DND-41 (cell line): ENCODE measurements around the gene PAPPA2.

Experiments
- ATAC-seq: fragments of 200-7000 bp; cut with Tn5 transposase; 3 replicates; pipeline ENCODE4 v1.9.1; 2021; ENCODE audit warnings: low read depth; ENCODE audit not compliant: insufficient read depth
- DNase-seq: peaks from one replicate; pipeline ENCODE4 v3.0.0-alpha.2; 2020
- H2AFZ ChIP-seq: 2 replicates; pipeline ENCODE4 v1.6.0; 2012; ENCODE audit warnings: low read depth, low read length
- H3K27ac ChIP-seq: 2 replicates; pipeline ENCODE4 v1.5.1; 2012; ENCODE audit warnings: low read length, inconsistent platforms
- H3K27me3 ChIP-seq: fragments of 200-600 bp; sonication (generic); 2 replicates; pipeline ENCODE4 v1.6.0; 2012; ENCODE audit warnings: low read length, mild to moderate bottlenecking, inconsistent platforms; ENCODE audit not compliant: insufficient read depth, poor library complexity
- H3K36me3 ChIP-seq: 2 replicates; pipeline ENCODE4 v1.5.1; 2012; ENCODE audit warnings: low read length, inconsistent platforms; ENCODE audit not compliant: insufficient read depth
- H3K4me1 ChIP-seq: 2 replicates; pipeline ENCODE4 v1.5.1; 2012; ENCODE audit warnings: mild to moderate bottlenecking, low read length; ENCODE audit not compliant: insufficient read depth
- H3K4me2 ChIP-seq: 2 replicates; pipeline ENCODE4 v1.6.0; 2012; ENCODE audit warnings: mild to moderate bottlenecking, moderate library complexity, low read length, inconsistent platforms; ENCODE audit not compliant: insufficient read depth
- H3K4me3 ChIP-seq, 2 experiments: fragments of 200-600 bp in 1 of 2; shearing (Covaris generic) in 1 of 2; 2 replicates each; pipeline ENCODE4 v1.5.1; 2012 to 2016; ENCODE audit warnings: inconsistent platforms in 2 of 2, low read length in 2 of 2, mild to moderate bottlenecking in 2 of 2, low read depth in 1 of 2, moderate library complexity in 1 of 2
- H3K79me2 ChIP-seq: 2 replicates; pipeline ENCODE4 v1.6.0; 2012; ENCODE audit warnings: low read length, inconsistent platforms; ENCODE audit not compliant: insufficient read depth
- H3K9ac ChIP-seq: 2 replicates; pipeline ENCODE4 v1.6.0; 2012; ENCODE audit warnings: low read depth, mild to moderate bottlenecking, inconsistent platforms, low read length, moderate library complexity
- H3K9me3 ChIP-seq: 2 replicates; pipeline ENCODE4 v1.5.1; 2012; ENCODE audit warnings: low read length, moderate library complexity, mild to moderate bottlenecking, inconsistent platforms; ENCODE audit not compliant: insufficient read depth, severe bottlenecking
- H4K20me1 ChIP-seq: 2 replicates; pipeline ENCODE4 v1.6.0; 2012; ENCODE audit warnings: low read length; ENCODE audit not compliant: insufficient read depth
- CTCF ChIP-seq: IDR thresholded peaks from 2 replicates; pipeline ENCODE4 v1.5.1; 2012; ENCODE audit warnings: borderline replicate concordance, low read length, moderate library complexity, mild to moderate bottlenecking; ENCODE audit not compliant: poor library complexity, severe bottlenecking; ENCODE audit errors: extremely low read depth
- EZH2 ChIP-seq: IDR thresholded peaks from 3 replicates; pipeline ENCODE4 v1.6.1; 2012; ENCODE audit warnings: borderline replicate concordance, low read depth, mild to moderate bottlenecking, moderate library complexity, low read length, inconsistent platforms; ENCODE audit not compliant: severe bottlenecking

PAPPA2 gene

GRCh38 chr1:176529395-176530090, 66.6 kb downstream of the PAPPA2 start:
- TF ChIP-seq CTCF (no peak), EZH2 (no peak)
- Histone ChIP-seq H3K27me3 (no peaks in the 10 kb centered on the region), H3K9ac (no peak overlapping the region), H3K4me1 (no peaks in the 10 kb centered on the region), H3K36me3 (no peaks in the 10 kb centered on the region), H3K4me3 (no peak overlapping the region), H4K20me1 (no peaks in the 10 kb centered on the region), H3K4me2 (no peak overlapping the region), H3K27ac (no peak overlapping the region), H3K79me2 (no peaks in the 10 kb centered on the region), H2AFZ (no peak overlapping the region), H3K9me3 (no peaks in the 10 kb centered on the region)
- ATAC-seq, result no peak
- no peak for DNase-seq

GRCh38 chr1:176531036-176531435, 68.1 kb downstream of the PAPPA2 start:
- H2AFZ ChIP-seq, result no peak overlapping the region
- DNase-seq (no peak), ATAC-seq (no peak)
- H3K36me3 ChIP-seq, result no peaks in the 10 kb centered on the region
- H3K27ac ChIP-seq, result no peak overlapping the region
- H3K9me3 ChIP-seq, result no peaks in the 10 kb centered on the region
- H3K27me3 ChIP-seq, result no peaks in the 10 kb centered on the region
- no peak overlapping the region for H3K9ac ChIP-seq
- no peak overlapping the region for H3K4me3 ChIP-seq
- no peaks in the 10 kb centered on the region for H4K20me1 ChIP-seq
- H3K4me1 ChIP-seq, result no peaks in the 10 kb centered on the region
- H3K4me2 ChIP-seq, result no peak overlapping the region
- TF ChIP-seq CTCF (no peak), EZH2 (no peak)
- no peaks in the 10 kb centered on the region for H3K79me2 ChIP-seq

- no peak overlapping the region for H3K4me3 ChIP-seq
- H3K27ac ChIP-seq, result no peak overlapping the region
- no peak for ATAC-seq
These were observed 69.2 kb downstream of the PAPPA2 start for GRCh38 chr1:176531921-176532897.

More at GRCh38 chr1:176531921-176532897, 69.2 kb downstream of the PAPPA2 start:
- H2AFZ ChIP-seq, result no peak overlapping the region
- no peaks in the 10 kb centered on the region for H4K20me1 ChIP-seq
- no peaks in the 10 kb centered on the region for H3K9me3 ChIP-seq
- H3K9ac ChIP-seq, result no peak overlapping the region
- H3K4me2 ChIP-seq, result no peak overlapping the region
- H3K79me2 ChIP-seq, result no peaks in the 10 kb centered on the region
- TF ChIP-seq CTCF (no peak), EZH2 (no peak)
- no peaks in the 10 kb centered on the region for H3K36me3 ChIP-seq
- H3K4me1 ChIP-seq, result no peaks in the 10 kb centered on the region
- H3K27me3 ChIP-seq, result no peaks in the 10 kb centered on the region
- no peak for DNase-seq
